Suprapubic skin (tissue), 3 donors: Measurements from ENCODE around the gene UBXN1.

ENCODE experiments used
- CTCF ChIP-seq, 2 donors: fragments of 200-600 bp in 1 of 2; fragments of 450-650 bp in 1 of 2; sonication (generic) in 1 of 2; IDR thresholded peaks; one replicate each; pipeline ENCODE4 v1.5.1; 2016 to 2019; ENCODE audit warnings: antibody characterized with exemption in 2 of 2, mild to moderate bottlenecking in 1 of 2, moderate library complexity in 1 of 2
- EP300 ChIP-seq: sonication (generic); formaldehyde crosslinking; IDR thresholded peaks from one replicate; pipeline ENCODE4 v1.6.1; 2017; ENCODE audit warnings: antibody characterized with exemption
- POLR2A ChIP-seq, 2 donors: fragments of 450-650 bp; IDR thresholded peaks; one replicate each; pipeline ENCODE4 v1.6.1; 2017; ENCODE audit warnings: antibody characterized with exemption in 2 of 2, mild to moderate bottlenecking in 2 of 2, moderate library complexity in 2 of 2

GRCh38 chr11:62678433-62678769, 472 bp downstream of the UBXN1 start:
- TF ChIP-seq EP300: no peak
- TF ChIP-seq CTCF (IDR thresholded peaks at IDR 0.05): no peak
- TF ChIP-seq POLR2A (IDR thresholded peaks at IDR 0.05): no peak
